AG04450 (cell line): ENCODE measurements around the gene TRRAP. TPM values are rescaled to one million over a fixed set of nuclear protein-coding genes. Genes with fewer than 3 reads are reported as not detected.

Experiments used
- CTCF ChIA-PET: fragments of 300-600, 350-600 bp; formaldehyde crosslinking; extraction: SDS; loops from one replicate; lab custom pipeline; 2022; ENCODE audit warnings: antibody characterized with exemption, inconsistent platforms; lab: Charles Lee
- POLR2A ChIA-PET: fragments of 350-600 bp; formaldehyde crosslinking; extraction: SDS; loops from one replicate; lab custom pipeline; 2021; ENCODE audit warnings: antibody characterized with exemption, inconsistent platforms; lab: Yijun Ruan, JAX
- DNase-seq: peaks from one replicate; pipeline ENCODE4 v3.0.0-alpha.2; 2011; ENCODE audit warnings: low read depth, low spot score
- H3K27ac ChIP-seq: one replicate; pipeline ENCODE4 v1.5.1; 2012; ENCODE audit warnings: low read depth, low read length, control low read depth
- H3K27me3 ChIP-seq: one replicate; pipeline ENCODE4 v1.6.0; 2012; ENCODE audit warnings: low read length; ENCODE audit not compliant: control insufficient read depth, insufficient read depth
- H3K4me3 ChIP-seq: 2 replicates; pipeline ENCODE4 v1.5.1; 2011; ENCODE audit warnings: mild to moderate bottlenecking, low read depth, low read length, control low read depth
- H3K9me3 ChIP-seq: 2 replicates; pipeline ENCODE4 v1.5.1; 2012; ENCODE audit warnings: low read length; ENCODE audit not compliant: control insufficient read depth, insufficient read depth
- CTCF ChIP-seq: IDR thresholded peaks from 2 replicates; pipeline ENCODE4 v1.5.1; 2011; ENCODE audit warnings: low read depth, low read length, control low read depth, inconsistent platforms
- polyA plus RNA-seq: library from polyadenylated mRNA; depleted of rRNA; stranded (reverse); fragments of >200 nt; gene quantifications from 2 replicates; pipeline ENCODE4 v1.2.3, GENCODE V29; 2011

Gene TRRAP
- polyA plus RNA-seq, 1 experiment: 20.6 TPM

DNA sequence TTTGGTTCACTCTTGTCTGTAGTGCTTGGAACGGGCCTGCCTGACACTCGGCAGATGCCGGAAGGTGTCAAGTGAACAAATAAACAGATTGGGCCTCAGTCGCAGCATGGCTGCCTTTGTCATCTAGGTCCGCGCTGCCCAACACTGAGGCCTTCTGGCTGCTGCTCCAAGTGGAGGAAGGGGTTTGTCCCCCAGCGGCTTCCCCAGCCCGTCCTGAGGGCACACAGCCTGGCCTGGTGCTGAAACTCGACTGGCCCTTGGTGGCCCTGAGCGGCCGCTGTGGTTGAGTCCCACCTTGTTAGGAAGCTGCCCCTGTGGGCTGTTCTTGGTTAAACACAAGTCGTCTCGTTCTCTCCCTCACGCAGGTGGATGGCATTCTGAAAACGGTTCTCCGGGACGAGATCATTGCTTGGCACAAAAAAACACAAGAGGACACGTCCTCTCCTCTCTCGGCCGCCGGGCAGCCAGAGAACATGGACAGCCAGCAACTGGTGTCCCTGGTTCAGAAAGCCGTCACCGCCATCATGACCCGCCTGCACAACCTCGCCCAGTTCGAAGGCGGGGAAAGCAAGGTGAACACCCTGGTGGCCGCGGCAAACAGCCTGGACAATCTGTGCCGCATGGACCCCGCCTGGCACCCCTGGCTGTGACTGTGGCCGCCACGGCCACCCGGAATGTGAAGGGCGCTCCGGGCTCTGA is 133.5 kb downstream of the TRRAP start:
- no peak for DNase-seq
- Histone ChIP-seq H3K27ac (no peak overlapping the region), H3K27me3 (no peaks in the 10 kb centered on the region), H3K4me3 (no peak overlapping the region), H3K9me3 (peaks cover 4% of the 10 kb centered on the region; the same call in 1 of the 2 replicates)
- no peak for TF ChIP-seq CTCF
- ChIA-PET POLR2A (no interaction called here), CTCF (interaction anchor here (3.0 kb wide), 1 partner anchor 301 kb away, joined by 11 read pairs; no protein-coding TSS in a partner anchor)

GRCh38 chr7:99012722-99013121 is 134.4 kb downstream of the TRRAP start:
- H3K4me3 ChIP-seq: no peak overlapping the region
- peaks cover 4% of the 10 kb centered on the region; the same call in 1 of the 2 replicates for H3K9me3 ChIP-seq
- POLR2A ChIA-PET: no interaction called here
- H3K27me3 ChIP-seq: no peaks in the 10 kb centered on the region
- no peak overlapping the region for H3K27ac ChIP-seq
- CTCF ChIA-PET: interaction anchor here (3.0 kb wide), 1 partner anchor 300 kb away, joined by 11 read pairs; no protein-coding TSS in a partner anchor
- no peak for DNase-seq
- no peak for TF ChIP-seq CTCF

- CTCF ChIA-PET: interaction anchor here (3.0 kb wide), 1 partner anchor 299 kb away, joined by 11 read pairs; no protein-coding TSS in a partner anchor
- no peak for DNase-seq
Measured at GRCh38 chr7:99013266-99014112, 135.2 kb downstream of the TRRAP start.

GRCh38 chr7:99014113-99014985 is 136.0 kb downstream of the TRRAP start:
- no peak for TF ChIP-seq CTCF
- POLR2A ChIA-PET: interaction anchor here (0.5 to 1.0 kb wide), 3 partner anchors 10 to 414 kb away, joined by 3 to 4 read pairs (median 3); no protein-coding TSS in a partner anchor
- H3K27me3 ChIP-seq: no peaks in the 10 kb centered on the region
- H3K4me3 ChIP-seq: no peak overlapping the region
- no peak for DNase-seq
- CTCF ChIA-PET: interaction anchor here (3.0 kb wide), 1 partner anchor 299 kb away, joined by 11 read pairs; no protein-coding TSS in a partner anchor
- H3K9me3 ChIP-seq: peaks cover 4% of the 10 kb centered on the region; the same call in 1 of the 2 replicates
- H3K27ac ChIP-seq: no peak overlapping the region

More at GRCh38 chr7:99013266-99014112, 135.2 kb downstream of the TRRAP start:
- no peak for TF ChIP-seq CTCF
- H3K27me3 ChIP-seq: no peaks in the 10 kb centered on the region
- no peak overlapping the region for H3K27ac ChIP-seq
- POLR2A ChIA-PET: interaction anchor here (1.0 kb wide), 1 partner anchor 90 kb away, joined by 4 read pairs; no protein-coding TSS in a partner anchor
- no peak overlapping the region for H3K4me3 ChIP-seq
- peaks cover 4% of the 10 kb centered on the region; the same call in 1 of the 2 replicates for H3K9me3 ChIP-seq
